Gastrocnemius medialis (tissue), 4 donors: ENCODE data around the gene TCFL5.

Source experiments
- POLR2A ChIP-seq, 2 donors: fragments of 450-650 bp; IDR thresholded peaks; one replicate each; pipeline ENCODE4 v1.6.1; 2017; ENCODE audit warnings: antibody characterized with exemption in 2 of 2, mild to moderate bottlenecking in 2 of 2, moderate library complexity in 2 of 2
- TF ChIP-seq, protein P1 (sequence below), 5 experiments: fragments of 450-650 bp in 3 of 5; fragments of 200-600 bp in 2 of 5; sonication (generic) in 2 of 5; IDR thresholded peaks in 4 of 5; conservative IDR thresholded peaks in 1 of 5; 1 replicate in 4 of 5; 2 replicates in 1 of 5; pipeline ENCODE4 v1.5.1; 2016 to 2019; ENCODE audit warnings: antibody characterized with exemption in 5 of 5, mild to moderate bottlenecking in 3 of 5, moderate library complexity in 3 of 5

DNA sequence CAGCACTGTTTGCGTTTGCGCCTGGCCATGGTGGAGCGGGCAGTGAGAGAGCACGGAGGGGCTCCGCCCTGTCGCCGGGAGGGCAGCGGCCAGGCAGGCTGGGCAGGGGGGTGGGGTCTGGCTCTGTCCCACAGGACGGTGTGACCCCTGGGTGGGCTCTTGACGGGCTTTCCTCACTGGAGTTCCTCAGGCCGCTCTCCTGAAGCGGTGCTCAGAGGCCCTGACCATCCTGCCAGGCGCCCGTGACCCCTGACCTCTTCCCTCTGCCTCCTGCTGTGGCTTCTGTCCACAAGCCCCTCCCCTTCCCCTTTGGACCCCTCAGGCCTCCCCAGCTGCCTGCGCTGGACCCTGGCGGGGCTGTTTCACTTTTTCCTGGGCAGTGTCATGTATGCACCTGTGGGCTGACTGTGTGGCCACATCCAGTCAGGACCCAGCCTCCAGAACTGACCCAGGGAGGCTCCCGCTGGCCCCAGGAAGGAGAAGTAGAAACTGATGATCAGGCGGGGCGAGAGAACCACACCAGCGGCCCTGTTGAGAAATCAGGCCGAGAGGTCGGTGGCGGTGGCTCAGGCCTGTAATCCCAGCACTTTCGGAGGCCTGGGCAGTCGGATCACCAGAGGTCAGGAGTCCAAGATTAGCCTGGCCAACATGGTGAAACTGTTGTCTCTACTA lies 55.8 kb downstream of the TCFL5 start:
- TF ChIP-seq, protein P1, sequence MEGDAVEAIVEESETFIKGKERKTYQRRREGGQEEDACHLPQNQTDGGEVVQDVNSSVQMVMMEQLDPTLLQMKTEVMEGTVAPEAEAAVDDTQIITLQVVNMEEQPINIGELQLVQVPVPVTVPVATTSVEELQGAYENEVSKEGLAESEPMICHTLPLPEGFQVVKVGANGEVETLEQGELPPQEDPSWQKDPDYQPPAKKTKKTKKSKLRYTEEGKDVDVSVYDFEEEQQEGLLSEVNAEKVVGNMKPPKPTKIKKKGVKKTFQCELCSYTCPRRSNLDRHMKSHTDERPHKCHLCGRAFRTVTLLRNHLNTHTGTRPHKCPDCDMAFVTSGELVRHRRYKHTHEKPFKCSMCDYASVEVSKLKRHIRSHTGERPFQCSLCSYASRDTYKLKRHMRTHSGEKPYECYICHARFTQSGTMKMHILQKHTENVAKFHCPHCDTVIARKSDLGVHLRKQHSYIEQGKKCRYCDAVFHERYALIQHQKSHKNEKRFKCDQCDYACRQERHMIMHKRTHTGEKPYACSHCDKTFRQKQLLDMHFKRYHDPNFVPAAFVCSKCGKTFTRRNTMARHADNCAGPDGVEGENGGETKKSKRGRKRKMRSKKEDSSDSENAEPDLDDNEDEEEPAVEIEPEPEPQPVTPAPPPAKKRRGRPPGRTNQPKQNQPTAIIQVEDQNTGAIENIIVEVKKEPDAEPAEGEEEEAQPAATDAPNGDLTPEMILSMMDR (IDR thresholded peaks at IDR 0.05 in 4 of 5, conservative IDR thresholded peaks at IDR 0.05 in 1 of 5): no peak
- peak in 1 of 2 donors; percentile 37 for TF ChIP-seq POLR2A (IDR thresholded peaks at IDR 0.05)
